ENCODE measurements around the gene MIR17HG.
"Not testable (repeated sequence)": the region's sequence is repeated elsewhere in the genome, so short reads cannot be mapped to it uniquely, and the experiment has no call there.

Gene MIR17HG

DNA sequence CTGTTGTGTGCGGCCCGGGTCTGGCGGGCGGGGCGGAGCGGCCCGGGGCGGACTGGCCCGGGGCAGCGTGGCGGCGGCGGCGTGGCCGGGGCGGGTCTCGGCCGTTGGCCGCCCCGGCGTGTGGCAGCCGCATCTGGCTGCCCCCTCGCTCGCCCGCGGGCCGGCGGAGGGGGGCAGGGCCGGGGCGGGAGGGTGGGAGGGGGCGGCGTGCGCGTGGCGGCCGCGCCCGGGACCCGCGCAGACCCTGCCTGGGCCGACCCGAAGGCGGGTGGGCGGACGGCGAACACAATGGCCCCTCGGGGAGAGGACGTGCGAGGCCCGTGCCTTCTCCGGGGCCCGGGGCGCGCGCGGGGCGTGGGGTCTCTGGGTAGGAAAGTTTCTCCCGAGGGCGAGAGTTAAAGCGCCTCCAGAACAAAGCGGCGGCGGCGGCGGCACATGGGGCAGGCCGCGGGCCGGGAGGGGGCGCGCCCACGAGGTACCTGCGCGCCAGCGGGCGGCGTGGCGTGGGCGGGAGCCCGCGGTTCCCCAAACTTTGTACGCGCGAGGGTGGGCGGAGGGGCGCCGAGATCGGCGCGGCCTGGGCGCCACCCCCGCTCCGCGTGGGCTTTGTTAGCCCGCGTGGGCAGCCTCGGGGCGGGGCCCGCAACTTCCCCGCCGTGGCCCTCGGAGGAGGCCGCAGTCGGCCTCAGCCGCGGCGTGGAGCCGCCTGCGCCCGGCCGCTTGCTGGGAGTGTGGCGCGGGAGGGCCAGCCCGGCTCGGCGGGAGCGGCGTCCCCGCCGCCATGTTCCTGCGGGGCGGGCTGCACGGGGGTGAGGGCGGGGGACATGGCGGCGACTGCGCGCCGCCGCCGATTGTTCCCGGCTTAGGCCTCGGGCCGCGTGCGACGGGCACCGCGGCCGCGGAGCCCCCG is 764 bp downstream of the MIR17HG start:
- DNase-seq, result no peak

DNA sequence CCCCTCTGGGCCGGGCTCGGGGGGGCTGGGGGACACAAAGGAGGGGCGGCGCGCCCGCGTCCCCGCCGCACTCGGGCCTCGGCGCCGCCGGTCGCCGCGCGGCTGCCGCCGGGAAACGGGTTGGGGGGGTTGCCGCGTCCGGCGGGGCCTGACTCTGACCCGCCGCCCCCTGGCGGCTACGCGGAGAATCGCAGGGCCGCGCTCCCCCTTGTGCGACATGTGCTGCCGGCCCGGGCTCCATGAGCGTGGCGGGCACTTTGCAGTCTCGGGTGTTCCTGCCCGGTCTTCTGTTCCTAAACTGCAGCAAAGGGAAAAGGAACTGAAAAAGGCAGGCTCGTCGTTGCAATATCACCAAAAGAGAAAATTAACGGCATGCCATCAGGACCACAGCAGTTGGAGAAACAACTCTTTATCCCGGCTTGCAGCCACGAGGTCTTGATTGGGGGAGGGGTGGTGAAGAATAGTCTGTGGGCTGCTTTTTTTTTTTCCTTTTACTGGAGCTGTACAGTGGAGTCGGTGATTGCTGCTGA is 1.5 kb downstream of the MIR17HG start:
- DNase-seq, result peak; percentile 80

DNA sequence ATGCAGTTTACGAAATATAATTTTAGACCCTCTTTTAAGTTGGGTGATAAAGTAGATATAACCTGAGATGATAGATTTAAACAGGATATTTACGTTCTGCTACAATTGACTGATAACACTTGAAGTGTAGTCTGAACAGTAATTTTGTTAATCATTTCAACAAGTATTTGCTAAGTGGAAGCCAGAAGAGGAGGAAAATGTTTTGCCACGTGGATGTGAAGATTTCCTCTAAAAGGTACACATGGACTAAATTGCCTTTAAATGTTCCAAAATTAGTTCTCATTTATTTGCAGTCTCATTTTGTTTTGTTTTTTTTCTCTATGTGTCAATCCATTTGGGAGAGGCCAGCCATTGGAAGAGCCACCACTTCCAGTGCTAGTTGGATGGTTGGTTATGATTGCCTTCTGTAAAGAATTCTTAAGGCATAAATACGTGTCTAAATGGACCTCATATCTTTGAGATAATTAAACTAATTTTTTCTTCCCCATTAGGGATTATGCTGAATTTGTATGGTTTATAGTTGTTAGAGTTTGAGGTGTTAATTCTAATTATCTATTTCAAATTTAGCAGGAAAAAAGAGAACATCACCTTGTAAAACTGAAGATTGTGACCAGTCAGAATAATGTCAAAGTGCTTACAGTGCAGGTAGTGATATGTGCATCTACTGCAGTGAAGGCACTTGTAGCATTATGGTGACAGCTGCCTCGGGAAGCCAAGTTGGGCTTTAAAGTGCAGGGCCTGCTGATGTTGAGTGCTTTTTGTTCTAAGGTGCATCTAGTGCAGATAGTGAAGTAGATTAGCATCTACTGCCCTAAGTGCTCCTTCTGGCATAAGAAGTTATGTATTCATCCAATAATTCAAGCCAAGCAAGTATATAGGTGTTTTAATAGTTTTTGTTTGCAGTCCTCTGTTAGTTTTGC is 2.8 kb downstream of the MIR17HG start:
- DNase-seq, result no peak

DNA sequence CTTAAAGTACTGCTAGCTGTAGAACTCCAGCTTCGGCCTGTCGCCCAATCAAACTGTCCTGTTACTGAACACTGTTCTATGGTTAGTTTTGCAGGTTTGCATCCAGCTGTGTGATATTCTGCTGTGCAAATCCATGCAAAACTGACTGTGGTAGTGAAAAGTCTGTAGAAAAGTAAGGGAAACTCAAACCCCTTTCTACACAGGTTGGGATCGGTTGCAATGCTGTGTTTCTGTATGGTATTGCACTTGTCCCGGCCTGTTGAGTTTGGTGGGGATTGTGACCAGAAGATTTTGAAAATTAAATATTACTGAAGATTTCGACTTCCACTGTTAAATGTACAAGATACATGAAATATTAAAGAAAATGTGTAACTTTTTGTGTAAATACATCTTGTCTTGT is 3.6 kb downstream of the MIR17HG start:
- no peak for DNase-seq

DNA sequence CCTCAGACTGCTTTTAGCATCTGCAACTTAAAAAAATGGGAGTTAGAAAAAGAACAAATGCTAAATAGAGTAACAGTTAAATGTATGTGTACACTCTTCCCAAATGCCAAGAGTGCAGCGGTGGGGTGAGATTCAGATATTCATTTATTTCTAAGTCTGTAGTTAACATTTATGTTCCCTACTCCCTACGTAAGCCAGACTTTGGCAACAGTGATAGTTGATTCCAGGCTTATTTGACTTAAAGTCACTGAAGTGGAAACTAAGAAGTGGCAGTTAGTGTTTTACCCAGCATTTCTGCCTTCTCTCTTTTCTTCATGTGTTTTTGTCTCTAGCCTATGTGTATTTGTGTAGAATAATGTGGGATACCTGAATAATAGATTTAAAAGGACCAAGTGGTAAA is 4.5 kb downstream of the MIR17HG start:
- no peak for DNase-seq

DNA sequence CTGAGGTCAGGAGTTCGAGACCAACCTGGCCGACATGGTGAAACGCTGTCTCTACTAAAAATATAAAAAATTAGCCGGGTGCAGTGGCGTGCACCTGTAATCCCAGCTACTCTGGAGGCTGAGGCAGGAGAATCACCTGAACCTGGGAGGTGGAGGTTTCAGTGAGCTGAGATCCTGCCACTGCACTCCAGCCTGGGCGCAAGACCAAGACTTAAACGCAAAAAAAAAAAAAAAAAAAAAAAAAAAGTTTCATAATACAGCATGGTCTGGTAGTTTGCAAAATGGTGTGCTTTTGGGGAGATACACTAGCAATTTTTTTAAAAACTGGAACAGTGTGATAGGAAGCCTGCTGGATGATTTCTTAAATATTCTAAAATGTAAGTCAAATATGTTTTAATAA is 5.4 kb downstream of the MIR17HG start:
- not testable (repeated sequence) for DNase-seq

DNA sequence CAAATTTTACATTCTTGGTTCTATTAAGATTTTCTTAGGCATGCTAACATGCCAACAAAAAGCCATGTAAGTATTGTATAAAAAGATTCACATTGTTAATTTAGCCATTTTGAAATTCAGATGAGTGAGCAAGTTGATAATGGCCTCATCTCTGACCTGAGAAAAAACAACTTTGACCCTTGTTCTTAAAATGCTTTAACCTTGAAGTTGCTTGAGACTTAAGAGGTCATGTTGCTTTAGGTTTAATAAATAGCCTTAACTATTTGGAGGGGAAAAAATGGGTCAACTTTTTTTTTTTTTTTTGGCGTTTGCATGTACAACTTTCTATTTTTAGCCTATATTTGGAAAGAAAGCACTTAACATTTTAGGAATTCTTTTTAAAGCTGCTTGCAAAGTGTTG is 6.0 kb downstream of the MIR17HG start:
- no peak for DNase-seq

DNA sequence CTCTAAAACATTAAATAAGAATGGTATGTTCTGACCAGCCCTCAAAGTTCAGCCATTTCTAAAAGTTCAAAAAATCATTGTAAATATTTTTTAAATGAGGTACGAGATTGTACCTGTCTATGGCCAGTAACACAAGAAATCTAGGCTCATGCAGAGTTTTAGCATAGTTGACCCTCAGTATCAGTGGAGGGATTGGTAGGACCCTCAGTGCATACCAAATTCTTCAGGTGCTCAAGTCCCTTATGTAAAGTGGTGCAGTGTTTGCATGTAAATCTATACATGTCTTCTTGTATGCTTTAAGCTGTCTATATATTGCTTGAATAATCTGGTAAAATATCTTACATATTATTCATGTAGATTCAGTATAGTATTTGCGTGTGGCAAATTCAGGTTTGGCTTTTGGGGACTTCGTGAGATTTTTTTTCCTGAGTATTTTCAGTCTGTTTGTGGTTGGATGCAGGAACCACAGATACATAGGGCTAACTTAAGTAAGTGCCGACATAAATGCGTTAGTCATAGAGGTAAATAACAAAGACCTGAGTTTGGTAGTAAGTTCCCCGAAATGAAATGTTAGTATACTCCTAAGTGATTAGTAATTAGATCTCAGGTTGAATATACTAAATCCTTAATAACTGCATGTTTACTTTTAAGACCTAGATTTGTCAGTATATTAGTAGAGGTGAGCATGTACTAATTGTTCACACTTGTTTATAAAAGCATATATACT is 7.8 kb downstream of the MIR17HG start:
- no peak for DNase-seq

DNA sequence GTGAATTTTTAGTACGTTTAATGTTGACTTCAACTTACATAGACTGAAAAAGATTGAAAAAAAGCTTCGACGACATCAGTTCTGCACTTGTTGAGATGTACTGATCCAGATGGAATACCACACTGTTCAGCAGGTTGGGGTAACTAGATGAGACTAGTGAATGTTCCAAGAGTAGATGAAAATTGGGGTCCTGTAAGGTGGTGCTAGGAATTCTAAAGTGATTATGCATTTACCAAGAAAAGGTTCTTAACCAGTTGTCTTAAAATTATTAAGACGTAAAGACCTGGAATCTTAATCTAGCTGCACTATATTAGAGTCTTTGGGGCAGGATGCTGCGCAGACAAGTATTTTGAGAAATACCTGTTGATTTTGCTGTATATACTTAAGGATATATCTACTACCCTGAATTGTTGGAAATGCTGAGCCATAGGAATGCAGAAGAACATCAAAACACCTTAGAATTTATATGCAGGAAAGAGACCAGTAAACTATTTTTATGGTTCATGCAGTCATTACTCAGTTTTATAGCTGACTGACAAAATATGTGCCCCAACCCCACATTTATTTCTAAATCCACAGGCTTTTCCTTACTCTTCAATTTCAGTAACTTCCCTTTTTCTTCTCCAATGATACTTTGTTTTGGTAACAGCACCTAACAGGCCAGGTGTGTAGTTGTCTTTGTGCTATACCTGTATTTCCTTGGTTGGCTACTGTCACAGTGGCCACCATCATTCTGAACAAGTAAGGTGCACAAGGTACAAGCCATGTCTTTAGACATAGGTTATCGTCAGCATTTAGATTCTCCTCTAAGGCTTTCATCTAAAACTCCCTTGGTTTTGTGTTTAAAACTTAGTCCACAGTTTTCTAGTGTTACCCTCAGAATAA is 8.6 kb downstream of the MIR17HG start:
- no peak for DNase-seq

DNA sequence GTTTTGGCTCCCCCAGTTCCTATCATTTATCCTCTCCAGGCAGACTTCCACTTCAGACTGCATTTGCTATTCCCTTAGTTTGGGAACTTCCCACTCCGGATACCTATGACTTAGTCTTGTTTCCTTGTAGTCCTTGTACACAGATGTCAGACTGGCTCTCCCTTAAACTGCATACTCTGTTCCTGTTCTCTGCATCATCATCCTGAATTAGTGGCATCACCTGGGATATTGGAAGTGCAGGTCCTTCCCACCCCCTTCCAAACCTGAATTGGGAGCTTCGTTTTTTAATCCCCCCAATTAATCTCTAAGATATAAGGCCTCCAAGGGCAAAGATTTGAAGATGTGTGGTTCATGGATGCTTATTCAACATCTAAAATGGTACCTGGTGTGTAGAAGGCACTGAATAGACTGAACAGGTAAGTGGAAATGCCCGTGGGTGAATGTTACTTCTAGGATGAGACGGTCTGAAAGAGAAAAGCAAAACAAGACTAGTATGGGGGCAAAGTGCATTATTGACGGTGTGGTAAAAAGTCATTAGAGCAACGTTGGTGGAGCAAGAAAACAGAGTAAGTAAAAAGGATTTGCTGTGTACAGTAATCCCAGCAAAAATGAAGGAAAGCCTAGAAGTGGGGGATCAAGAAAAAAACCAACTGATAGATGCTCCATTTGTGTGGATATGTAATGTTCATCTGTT is 9.6 kb downstream of the MIR17HG start:
- no peak for DNase-seq

DNA sequence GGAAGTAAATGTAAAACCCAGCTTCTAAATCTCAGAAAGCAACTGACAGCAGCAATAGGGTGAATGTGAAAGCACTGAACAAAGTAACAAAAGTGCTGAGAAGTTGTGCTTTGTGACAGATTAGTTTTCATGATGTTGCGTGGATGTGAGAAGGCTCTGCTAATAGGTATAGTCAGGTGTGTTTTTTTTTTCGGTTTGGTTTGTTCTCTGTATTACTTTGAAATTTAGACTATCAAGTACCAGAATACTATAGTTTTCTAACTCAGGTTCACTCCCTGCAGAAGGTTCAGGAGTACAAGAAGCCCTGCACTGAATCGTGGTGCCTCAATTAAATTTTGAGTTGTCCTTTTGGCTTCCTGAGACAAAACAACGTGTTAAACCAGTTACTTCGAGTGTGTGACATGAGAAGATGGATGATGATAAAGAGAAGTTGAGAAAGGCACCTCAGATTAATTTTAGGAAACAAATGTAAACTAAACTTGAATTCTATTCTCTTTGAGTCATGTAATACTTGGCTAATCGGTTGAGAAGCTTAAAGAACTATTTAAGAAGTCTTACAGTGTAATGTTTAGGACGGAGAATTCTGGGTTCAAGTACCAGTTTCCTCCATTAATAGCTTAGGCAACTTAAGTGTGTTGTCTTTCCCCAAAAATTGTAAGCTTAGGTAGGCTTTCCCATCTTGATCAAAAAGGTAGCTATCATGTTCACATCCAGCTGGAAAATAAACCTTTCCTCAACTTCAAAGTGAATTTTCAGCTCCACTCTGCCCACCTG is 10.3 kb downstream of the MIR17HG start:
- DNase-seq, result no peak

DNA sequence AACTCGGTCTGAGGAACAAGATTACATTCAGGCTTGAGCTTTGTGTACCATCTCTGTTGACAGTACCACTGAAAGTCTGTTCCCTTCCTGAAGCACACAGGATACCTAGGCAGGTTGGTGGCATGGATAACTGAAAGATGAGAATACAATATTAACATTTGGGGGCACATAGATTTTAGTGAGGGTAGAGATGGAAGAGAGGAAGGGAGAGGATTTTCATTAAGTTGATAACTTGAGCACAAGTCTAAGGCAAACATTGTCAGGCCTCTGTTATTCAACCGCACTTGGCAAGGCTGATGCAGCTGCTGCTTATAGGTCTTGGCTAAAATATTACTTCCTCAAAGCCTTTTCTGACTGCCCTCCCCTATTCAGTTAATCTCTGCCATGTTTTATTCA is 10.9 kb downstream of the MIR17HG start:
- no peak for DNase-seq

DNA sequence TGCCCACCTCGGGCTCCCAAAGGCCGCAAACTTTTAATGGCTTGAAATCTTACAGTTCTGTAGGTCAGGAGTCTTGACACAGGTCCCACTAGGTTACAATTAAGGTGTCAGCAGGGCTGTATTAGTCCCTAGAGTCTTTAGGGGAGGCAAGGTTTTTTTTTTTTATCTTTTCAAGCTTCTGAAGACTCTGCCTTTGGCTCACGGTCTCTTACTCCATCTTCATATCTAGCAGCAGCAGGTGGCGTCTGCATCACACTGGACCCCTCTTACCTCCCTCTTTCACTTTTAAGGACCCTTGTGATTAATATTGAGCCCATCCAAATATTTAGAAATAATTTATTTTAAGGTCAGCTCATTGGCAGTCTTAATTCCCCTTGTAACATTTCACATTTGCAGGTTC is 11.6 kb downstream of the MIR17HG start:
- no peak for DNase-seq

DNA sequence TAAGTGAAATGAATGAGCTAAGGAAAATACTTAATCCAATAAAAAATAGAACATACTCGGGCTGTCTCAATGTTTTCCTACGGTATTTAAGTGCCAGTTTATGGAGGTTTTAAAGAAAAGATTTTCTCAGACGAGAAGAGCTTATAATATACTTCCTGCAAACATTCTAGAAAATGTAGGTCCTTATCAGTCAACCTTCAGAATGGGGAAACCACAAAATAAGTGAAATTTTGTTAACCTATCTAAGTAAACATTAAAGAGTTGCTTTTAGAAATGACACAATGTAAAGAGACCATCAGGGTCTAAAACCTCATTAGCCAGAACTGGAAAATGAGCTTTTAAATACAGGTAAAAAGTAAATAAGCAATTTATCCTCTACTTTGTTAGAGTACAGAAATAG is 12.1 kb downstream of the MIR17HG start:
- DNase-seq, result no peak

DNA sequence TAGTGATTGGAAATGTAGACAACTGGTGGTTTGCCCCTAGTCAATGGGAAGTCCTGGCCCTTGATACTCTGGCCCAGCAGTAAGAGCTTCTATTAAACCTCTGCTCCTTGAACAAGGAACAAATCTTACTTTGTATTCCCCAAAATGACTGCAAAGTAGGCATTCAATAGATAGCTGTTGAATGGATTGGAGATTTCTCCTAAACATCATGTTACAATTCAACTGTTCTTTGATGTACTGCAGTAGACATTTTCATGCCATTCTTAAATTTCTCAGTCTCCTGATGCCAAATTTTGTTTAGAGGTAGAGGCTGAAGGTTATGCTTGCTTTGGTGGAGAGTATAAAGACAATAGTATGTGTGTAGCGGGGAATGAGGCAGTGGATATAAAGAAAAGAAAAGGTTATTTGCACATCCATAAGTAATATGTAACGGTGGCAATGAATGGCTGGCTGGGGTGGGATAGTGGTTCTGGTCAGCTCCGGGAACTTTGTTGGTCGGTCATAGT is 12.8 kb downstream of the MIR17HG start:
- no peak for DNase-seq

DNA sequence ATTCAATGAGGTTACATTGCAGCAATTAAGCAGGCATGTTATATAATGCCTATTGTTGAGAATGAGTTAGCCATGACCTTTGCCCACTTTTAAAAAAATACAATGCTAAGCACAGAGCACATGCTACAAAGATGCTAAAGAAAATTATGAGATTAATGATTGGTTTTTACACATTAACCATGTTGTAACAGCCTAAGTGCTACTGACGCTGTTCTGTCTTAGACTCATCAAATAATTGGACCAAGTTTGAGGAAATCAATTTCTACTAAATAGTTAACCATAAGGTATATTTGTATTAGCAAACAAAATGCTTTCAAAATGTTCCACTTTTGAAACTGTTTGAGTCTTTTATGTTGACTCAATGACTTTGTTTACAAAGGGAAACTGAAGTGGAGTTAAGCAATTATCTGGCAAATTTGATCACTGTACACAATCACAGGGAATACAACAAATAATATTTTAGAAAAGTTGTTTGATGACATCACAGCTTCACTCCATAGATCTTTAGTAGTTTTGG is 14.3 kb downstream of the MIR17HG start:
- DNase-seq, result no peak

DNA sequence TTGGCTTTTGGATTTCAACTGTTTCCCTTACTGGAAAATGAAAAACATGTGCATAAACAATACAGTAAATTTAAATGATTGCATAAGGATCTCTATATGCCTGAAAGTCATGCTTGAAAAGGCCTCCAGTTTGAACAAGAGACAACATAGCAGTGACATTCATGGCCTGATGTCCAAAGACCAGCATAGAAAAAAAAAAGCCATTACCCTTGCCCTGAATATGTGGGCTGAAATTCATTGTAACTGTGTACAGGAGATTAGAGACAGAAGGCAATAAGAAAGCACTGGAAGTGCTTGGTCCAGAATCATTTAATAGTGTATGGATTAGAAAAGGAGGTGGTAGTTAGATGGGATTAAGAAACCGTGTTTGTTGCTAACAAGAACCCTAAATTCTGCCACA is 15.4 kb downstream of the MIR17HG start:
- no peak for DNase-seq

DNA sequence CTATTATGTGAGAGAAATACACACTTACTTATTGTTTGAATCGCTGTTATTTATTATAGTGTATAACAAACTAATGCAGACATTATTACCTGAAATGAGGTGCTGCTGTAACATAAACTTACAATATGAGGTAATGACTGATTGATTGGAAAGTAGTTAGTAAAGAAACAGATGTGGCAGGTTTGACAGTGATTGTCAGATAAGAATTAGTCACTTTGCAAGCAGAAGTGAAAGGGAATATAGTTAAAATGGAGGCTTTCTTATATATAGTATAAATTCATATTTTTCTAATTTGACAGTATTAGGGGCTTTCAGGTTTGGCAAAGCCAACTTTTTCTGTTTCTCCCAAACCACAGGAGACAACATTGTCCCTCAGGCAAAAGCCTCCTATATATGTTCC is 20.6 kb downstream of the MIR17HG start:
- DNase-seq, result no peak

DNA sequence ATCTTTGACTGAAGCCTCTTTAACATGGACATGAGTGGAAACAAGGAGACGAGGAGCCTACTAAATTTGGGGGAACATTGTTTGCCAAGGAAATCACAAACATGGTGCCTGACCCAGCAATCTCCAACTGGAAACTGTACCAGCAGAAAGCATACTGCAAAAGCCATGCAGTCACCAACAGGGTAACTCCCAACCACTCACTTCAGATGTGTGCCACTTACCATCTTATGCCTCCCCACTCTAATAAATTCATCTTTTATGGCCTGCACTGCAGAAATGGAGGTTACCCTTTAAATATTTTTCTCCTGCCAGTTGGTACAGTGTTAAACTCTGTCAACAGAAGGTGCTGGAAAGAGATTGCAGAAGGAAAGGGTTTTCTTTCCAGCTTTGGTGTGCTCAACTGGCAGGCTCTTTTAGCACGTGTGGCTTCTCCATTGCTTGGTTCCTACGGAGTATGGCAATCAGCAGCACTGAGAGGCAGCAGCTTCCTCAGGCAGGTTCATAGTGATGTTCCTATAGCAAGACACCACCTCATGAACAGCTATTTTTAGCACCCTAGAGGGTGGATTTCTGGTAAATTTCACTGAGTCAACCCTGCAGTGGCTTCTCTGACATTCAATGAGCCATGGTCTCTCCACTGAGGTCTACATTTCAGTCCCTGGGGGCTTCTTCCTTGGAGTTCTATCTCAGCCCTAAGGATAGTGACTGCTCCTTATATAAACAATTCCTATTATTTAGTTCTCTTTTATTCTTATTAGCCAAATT is 21.4 kb downstream of the MIR17HG start:
- no peak for DNase-seq
